NOMO-1 treated with dmso at 0.1 percent for 144 hours (cell line): ENCODE results near the gene CA11.
A peak's percentile ranks its signal among the peaks of the same experiment; 100 is the strongest.

Source experiments
- DNase-seq: peaks from one replicate; lab custom pipeline; 2025; ENCODE audit not compliant: unreplicated experiment; lab: John Stamatoyannopoulos, UW

Gene CA11

DNA sequence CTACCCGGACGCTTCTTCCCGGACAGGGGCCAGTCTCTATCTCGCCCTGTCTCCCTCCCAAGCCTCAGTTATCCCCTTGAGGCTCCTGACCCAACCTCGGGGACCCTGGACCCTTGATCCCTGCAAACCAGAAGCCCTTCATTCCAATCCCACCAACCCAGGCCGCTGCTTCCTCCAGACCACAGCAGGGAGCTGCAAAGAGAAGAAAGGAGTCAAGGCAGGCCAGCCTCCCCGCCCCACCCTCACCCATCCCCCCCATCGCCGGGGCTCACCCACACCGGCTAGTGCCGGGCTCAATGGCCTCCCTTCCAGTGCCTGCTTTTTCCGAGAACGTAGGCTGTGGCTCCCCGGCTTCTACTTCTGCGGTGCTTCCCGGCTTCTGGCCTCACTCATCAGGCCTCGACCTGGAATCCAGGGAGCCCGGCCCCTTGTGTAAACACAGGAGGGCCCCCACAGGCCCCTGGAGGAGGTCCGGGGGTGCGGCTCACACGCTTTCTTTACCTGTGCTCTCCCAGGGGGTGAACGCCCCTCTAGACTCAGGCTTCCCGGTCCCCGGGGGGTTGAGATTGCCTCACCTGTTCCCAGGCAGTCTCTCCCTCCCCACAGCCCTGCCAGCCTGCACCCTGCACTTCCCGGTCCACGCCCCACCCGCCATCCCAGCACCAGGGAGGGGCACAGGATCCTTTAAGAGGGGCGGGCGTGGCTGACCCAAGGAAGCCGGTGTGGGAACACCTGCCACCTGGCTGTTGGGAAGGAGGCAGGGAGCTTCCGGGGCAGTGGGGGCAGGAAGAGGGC, 31.4 kb downstream of the CA11 start, which contains the start of gene FAM83E:
Gene FAM83E, minus strand, starts transcription at position 641 of the 795 bp plus-strand sequence. CDS start 1,704 bp downstream, outside the sequence.
- no peak for DNase-seq

DNA sequence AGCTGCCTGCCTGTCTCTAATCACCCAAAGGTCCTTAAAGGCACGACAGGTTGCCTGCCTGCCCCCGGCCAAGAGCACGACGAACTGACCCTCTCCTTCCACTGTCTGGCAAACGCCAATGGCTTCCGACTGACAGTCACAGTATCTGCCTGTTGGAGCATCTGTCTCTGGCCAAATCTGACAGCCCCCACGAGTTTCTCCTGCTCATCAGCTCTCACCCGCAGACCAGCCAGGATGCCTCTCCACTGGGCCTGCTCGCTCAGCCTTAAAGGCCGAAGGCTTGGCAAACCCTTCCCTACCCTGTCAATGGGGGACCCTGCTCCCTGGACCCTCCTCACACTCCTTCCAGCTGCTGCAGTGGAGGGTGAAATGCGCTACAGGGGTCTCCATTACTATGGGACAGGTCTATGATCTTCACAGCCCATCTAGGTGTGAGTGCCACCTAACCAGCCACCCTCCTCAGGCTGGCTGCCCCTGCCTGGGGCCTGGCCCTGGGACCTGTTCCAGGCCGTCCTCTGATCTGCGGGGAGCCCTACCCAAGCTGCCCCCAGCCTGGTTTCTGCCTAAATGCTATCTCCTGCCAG, 32.0 kb downstream of the CA11 start:
- no peak for DNase-seq

DNA sequence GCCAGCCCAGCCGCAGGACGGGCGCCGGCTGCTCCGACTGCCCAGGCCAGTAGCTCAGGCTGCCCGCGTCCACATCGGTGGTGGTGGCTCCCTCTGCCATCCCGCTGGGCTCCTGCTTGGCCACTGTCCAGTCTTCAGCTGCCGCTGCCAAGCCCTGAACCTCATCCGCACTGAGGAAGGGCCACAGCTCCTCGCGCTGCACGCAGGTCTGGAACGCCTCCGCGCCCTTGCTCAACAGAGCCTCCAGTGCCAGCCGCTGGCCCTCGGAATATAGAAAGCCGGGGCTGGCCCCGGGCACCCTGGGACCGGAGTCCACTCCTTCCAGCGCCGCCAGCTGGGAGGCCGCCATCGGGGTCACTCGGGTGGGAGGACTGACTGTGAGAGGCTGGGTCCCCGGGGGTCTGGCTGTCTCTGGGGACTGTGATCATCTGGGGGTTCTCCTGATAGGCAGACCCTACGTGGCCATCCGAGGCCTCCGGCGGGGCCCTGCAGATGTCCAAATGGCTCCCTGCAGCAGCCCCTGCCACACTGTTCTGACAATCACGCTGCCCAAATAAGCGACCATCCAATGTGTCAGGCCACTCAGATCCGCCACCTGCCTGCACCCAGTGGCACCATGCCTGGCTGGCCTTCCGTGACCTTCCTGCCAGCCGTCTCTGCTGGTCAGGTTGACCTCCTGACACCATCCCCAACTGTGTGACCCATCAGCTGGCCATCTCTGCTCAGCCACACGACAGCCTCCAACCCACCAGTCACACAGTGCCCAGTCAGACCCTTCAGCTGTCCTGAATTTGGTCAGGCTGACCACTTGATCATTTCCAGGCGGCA, 32.7 kb downstream of the CA11 start:
- DNase-seq: no peak

- DNase-seq: no peak
Observed at GRCh38 chr19:48611872-48612271, 34.1 kb downstream of the CA11 start.

GRCh38 chr19:48609571-48610108, 36.3 kb downstream of the CA11 start:
- no peak for DNase-seq

- DNase-seq: peak; percentile 55
Observed at GRCh38 chr19:48608798-48609263, 37.2 kb downstream of the CA11 start.

GRCh38 chr19:48607359-48607755, 38.6 kb downstream of the CA11 start:
- DNase-seq: no peak

GRCh38 chr19:48606463-48607358, 39.3 kb downstream of the CA11 start, which contains the start of gene SPACA4:
Gene SPACA4, plus strand, starts transcription at chr19:48606742. Its CDS starts 237 bp downstream, at chr19:48606979.
- DNase-seq: no peak

DNA sequence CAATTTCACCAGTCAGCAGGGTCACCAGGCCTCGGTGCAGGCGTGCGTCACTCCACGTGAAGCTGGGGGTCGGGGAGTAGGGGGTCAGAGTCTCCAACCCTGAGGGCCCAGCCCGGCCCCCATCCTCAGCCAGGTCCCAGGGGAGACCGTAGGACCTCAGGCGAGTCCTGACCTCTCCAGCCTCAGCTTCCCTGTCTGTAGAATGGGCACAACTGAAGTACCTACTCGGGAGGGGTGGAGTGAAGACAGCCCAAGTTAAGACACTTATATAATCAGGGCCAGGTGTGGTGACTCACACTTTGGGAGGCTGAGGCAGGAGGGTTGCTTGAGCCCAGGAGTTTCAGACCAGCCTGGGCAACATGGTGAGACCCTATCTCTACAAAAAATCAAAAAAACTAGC, 42.1 kb downstream of the CA11 start:
- no peak for DNase-seq

- no peak for DNase-seq
Observed at GRCh38 chr19:48603449-48603848, 42.5 kb downstream of the CA11 start.

DNA sequence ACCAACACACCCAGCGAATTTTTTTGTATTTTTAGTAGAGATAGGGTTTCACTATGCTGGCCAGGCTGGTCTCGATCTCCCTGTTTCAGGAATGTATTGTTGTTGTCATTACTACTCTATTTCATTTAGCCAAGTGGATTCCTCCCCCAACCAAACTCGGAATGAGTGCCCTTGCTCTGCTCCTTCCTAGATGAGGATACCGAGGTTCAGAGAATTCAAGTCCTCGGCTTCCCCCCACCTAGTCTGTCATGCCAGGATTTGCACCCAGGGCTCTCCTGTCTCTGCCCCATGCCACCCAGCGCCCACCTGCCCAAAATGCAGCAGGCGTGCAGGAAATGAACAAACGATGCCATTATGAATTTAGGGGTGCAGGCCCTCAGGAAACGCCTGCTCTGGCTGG, 43.0 kb downstream of the CA11 start:
- no peak for DNase-seq

GRCh38 chr19:48600679-48601417, 45.1 kb downstream of the CA11 start:
- no peak for DNase-seq

- no peak for DNase-seq
Observed at GRCh38 chr19:48598996-48599700, 46.8 kb downstream of the CA11 start.

DNA sequence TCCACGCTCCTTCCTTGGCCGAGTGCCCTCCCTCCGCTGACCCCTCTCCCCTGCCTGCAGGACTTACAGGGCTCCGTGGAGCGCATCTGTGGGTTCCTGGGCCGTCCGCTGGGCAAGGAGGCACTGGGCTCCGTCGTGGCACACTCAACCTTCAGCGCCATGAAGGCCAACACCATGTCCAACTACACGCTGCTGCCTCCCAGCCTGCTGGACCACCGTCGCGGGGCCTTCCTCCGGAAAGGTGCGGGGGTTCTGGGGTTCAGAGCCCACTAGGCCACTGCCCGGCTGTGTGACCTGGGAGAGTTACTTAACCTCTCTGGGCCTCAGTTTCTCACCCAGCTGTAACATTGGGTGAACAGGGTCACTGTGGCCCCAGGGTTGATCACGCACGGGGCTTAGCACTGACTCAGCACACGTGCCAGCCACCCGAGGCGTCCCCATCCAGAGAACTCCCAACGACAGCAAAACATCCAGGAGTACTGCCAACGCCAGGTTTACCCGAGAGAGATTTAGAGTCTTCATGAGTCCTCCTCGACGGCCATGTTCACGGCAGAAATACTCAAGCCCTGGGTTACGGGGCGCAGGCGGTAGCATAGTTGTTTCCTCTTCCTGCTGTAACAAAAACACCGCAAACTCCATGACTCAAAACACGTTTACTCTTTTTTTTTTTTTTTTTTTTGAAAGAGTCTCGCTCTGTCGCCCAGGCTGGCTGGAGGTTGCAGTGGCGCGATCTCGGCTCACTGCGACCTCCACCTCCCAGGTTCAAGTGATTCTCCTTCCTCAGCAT, 49.1 kb downstream of the CA11 start:
- peak; percentile 41 for DNase-seq

- DNase-seq: no peak
Observed at GRCh38 chr19:48596237-48596636, 49.8 kb downstream of the CA11 start.

DNA sequence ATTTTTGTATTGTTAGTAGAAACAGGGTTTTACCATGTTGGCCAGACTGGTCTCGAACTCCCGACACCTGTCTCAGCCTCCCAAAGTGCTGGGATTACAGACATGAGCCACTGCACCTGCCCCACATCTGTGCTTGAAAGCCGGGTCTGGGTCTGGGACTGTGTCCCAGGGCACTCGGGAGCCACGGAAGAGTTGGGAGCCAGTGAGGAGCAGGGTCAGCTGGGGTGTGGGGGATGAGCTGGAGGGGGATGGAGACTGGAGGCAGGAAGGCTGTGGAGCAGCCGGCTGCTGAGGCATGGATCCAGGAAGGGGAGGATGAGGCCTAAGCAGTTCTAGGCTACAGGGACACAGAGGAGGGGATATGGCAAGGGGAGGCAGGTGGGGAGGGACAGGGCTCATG, 50.2 kb downstream of the CA11 start:
- no peak for DNase-seq

DNA sequence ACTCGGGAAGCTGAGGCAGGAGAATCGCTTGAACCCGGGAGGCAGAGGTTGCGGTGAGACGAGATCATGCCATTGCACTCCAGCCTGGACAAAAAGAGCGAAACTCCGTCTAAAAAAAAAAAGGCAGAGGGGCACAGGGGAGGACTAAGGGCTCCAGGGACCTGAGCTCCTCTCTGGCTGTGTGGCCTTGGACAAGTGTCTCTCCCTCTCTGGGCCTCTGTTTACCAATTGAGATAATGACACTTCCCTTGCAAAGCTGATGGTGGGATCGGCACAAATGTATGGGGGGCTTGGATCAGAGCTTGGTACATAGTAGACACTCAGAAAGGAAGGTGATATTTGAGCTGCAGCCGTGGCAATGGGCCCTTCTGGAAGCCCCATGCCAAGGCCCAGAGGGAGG, 50.8 kb downstream of the CA11 start:
- DNase-seq: no peak

DNA sequence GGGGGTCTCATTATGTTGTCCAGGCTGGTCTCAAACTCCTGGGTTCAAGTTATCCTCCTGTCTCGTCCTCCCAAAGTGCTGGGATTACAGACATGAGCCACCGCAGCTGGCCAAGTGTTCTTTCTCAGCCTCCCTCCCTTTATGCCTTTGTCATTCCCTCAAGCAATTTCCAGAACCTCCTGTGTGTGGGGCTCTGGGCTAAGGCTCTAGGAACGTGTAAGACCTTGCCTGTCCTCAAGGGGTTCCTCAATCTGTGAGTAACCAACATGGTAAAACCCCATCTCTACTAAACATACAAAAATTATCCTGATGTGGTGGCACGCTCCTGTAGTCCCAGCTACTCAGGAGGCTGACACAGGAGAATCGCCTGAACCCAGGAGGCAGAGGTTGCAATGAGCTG, 55.0 kb downstream of the CA11 start:
- no peak for DNase-seq
